NB4 (cell line): ENCODE measurements around the gene ATP5PF.
"Not testable (repeated sequence)": the region's sequence is repeated elsewhere in the genome, so short reads cannot be mapped to it uniquely, and the experiment has no call there.

ENCODE experiments used
- MAX ChIP-seq: IDR thresholded peaks from 2 replicates; pipeline ENCODE4 v1.6.1; 2011; ENCODE audit warnings: low read depth, low read length
- MYC ChIP-seq: IDR thresholded peaks from 2 replicates; pipeline ENCODE4 v1.6.1; 2011; ENCODE audit warnings: low read depth, low read length
- POLR2A ChIP-seq: IDR thresholded peaks from 2 replicates; pipeline ENCODE4 v1.6.1; 2011; ENCODE audit warnings: mild to moderate bottlenecking; ENCODE audit not compliant: insufficient read length; ENCODE audit errors: extremely low read depth
- TF ChIP-seq, protein P1 (sequence below): IDR thresholded peaks from one replicate; pipeline ENCODE4 v1.5.1; 2012; ENCODE audit warnings: low read depth, low read length

GRCh38 chr21:25714066-25714465 lies 20.6 kb downstream of the ATP5PF start:
- TF ChIP-seq, protein P1, sequence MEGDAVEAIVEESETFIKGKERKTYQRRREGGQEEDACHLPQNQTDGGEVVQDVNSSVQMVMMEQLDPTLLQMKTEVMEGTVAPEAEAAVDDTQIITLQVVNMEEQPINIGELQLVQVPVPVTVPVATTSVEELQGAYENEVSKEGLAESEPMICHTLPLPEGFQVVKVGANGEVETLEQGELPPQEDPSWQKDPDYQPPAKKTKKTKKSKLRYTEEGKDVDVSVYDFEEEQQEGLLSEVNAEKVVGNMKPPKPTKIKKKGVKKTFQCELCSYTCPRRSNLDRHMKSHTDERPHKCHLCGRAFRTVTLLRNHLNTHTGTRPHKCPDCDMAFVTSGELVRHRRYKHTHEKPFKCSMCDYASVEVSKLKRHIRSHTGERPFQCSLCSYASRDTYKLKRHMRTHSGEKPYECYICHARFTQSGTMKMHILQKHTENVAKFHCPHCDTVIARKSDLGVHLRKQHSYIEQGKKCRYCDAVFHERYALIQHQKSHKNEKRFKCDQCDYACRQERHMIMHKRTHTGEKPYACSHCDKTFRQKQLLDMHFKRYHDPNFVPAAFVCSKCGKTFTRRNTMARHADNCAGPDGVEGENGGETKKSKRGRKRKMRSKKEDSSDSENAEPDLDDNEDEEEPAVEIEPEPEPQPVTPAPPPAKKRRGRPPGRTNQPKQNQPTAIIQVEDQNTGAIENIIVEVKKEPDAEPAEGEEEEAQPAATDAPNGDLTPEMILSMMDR = not testable (repeated sequence)
- TF ChIP-seq MAX, POLR2A, MYC: not testable (repeated sequence)
